Esophagus (tissue), 2 donors: ENCODE data around the gene NACC1. TPM values are rescaled to one million over a fixed set of nuclear protein-coding genes. Genes with fewer than 3 reads are reported as not detected.

Experiments
- H3K27ac ChIP-seq, 2 donors: one replicate each; pipeline ENCODE4 v1.5.1; 2013; ENCODE audit warnings: low read depth in 2 of 2, mild to moderate bottlenecking in 2 of 2, inconsistent platforms in 1 of 2, low read length in 1 of 2, moderate library complexity in 1 of 2
- H3K27me3 ChIP-seq, 2 donors: one replicate each; pipeline ENCODE4 v1.6.1; 2013; ENCODE audit warnings: low read length in 2 of 2, control low read depth in 1 of 2, mild to moderate bottlenecking in 1 of 2; ENCODE audit not compliant: insufficient read depth in 2 of 2, control insufficient read depth in 1 of 2
- H3K36me3 ChIP-seq, 2 donors: one replicate each; pipeline ENCODE4 v1.6.1; 2013; ENCODE audit warnings: low read length in 1 of 2; ENCODE audit not compliant: control insufficient read depth in 2 of 2, insufficient read depth in 2 of 2
- H3K4me1 ChIP-seq, 2 donors: one replicate each; pipeline ENCODE4 v1.6.1; 2013; ENCODE audit warnings: low read length in 1 of 2; ENCODE audit not compliant: control insufficient read depth in 2 of 2, insufficient read depth in 2 of 2
- H3K4me3 ChIP-seq, 2 donors: one replicate each; pipeline ENCODE4 v1.5.1; 2013; ENCODE audit warnings: low read length in 2 of 2, mild to moderate bottlenecking in 2 of 2, low read depth in 1 of 2, moderate library complexity in 1 of 2
- H3K9me3 ChIP-seq, 2 donors: one replicate each; pipeline ENCODE4 v1.6.1; 2013; ENCODE audit warnings: mild to moderate bottlenecking in 2 of 2, low read depth in 1 of 2, low read length in 1 of 2, moderate library complexity in 1 of 2; ENCODE audit not compliant: control insufficient read depth in 2 of 2, insufficient read depth in 1 of 2
- WGBS, 2 donors: extraction: QIAGEN DNeasy Blood & Tissue Kit; methylation state at CpG; one replicate each; pipeline ENCODE4 v1.1.7; 2013; 5-methylcytosine and 5-hydroxymethylcytosine counted together
- polyA plus RNA-seq, 2 donors: library from polyadenylated mRNA; stranded (reverse); fragments of 200-250 nt; gene quantifications; one replicate each; pipeline ENCODE4 v1.2.3, GENCODE V29; 2013
- donor health status: healthy with polysubstance abuse.
- donor health status: Bipolar disorder and iron deficiency.

NACC1 gene
- polyA plus RNA-seq, 2 donors = 19.5 to 39.4 TPM

DNA sequence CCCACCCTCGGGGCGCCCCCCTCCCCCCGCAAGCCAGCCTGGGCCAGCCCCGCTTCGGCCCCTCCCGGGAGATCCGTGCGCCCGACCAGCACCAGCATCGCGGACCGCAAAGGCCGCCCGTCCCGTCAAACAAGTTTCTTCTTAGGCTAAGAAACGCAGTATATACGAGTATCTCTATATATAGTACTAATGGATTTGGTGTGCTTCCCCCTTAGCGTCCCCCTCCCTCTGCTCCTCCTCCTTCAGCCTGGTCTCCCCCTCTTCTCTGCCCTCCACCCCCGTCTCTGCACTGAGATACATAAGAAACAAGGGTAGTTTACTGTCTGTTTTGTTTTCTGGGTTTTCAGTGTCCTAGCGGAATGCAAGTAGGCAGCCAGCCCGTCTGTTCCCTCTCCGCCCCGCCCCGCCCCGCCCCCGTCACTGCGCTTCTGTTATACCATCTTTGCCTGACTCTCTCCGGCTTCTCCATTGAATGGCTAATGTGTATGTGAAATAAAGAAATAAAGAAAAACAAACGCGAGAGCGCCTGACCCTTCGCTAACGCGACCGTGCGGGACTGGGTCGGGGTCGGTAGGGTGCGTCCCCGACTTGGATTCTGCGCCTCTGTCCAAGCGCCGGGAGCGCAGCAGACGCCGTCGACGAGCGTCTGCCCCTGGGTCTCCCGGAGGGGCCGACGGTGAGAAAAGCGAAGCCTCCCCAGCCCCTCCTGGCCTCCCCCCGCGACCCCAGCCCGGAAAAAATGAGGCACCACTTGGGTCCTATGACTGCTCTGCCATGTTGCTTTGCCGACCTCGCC, 19.6 kb upstream of the NACC1 start:
- Histone ChIP-seq H3K4me3 (peak overlapping the region; percentile 45 to 54), H3K27me3 (no peaks in the 10 kb centered on the region), H3K36me3 (peaks cover 0 to 3% of the 10 kb centered on the region in 2 donors), H3K9me3 (peaks cover 0 to 2% of the 10 kb centered on the region in 2 donors), H3K4me1 (peaks cover 0 to 23% of the 10 kb centered on the region in 2 donors), H3K27ac (peak overlapping the region; percentile 87 to 92)
- WGBS, 2 donors = 7 to 12% methylated on average over 48 to 58 of the region's 58 CpGs

DNA sequence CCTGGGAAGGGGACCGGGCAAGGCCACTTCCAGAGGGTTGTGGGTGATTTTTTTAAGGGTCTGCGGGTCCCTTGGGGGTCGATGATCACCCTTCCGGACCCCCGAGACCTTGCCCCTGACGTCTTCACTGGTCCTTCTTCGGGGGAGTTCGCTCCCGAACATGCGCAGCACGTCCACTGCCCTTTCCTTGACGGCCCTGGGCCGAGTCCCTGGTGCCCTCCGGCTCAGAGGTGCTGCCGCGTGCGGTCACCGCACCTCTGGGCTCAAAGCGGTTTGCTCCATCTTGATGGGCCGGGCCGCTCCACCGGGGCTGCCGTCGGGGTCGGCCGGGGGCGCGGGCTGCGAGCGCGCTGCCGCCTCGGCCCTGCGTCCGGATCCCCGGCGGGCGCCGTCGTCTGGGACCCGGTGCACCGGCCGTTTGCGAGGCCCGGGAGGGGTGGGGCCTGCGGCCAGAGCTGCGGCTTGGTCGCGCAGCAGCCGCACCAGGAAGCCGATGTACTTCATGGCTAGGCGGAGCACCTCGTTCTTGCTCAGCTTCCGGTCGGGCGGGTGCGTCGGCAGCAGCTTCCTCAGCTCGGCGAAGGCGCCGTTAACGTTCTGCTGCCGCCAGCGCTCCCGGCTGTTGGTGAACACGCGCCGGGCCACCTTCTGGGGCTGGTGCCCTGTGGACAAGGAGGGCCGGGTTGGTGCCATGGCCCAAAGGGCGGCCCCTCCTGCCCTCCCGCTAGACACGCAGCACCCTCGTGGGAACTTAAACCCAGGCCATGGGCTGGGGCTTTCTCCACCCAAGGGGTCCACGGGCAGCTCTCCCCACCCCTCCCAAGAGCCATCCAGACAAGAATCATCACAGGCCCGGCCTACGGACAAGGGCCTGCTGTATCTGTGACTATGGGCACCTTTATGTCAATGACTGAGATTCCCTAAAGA, 18.7 kb upstream of the NACC1 start:
- peaks cover 0 to 23% of the 10 kb centered on the region in 2 donors for H3K4me1 ChIP-seq
- H3K9me3 ChIP-seq = peaks cover 0 to 2% of the 10 kb centered on the region in 2 donors
- H3K4me3 ChIP-seq = peak overlapping the region; percentile 45 to 54
- H3K27ac ChIP-seq = peak overlapping the region; percentile 87 to 92
- H3K27me3 ChIP-seq = no peaks in the 10 kb centered on the region
- 13 to 28% methylated on average over 60 to 77 of the region's 77 CpGs for WGBS, 2 donors
- peaks cover 0 to 3% of the 10 kb centered on the region in 2 donors for H3K36me3 ChIP-seq

DNA sequence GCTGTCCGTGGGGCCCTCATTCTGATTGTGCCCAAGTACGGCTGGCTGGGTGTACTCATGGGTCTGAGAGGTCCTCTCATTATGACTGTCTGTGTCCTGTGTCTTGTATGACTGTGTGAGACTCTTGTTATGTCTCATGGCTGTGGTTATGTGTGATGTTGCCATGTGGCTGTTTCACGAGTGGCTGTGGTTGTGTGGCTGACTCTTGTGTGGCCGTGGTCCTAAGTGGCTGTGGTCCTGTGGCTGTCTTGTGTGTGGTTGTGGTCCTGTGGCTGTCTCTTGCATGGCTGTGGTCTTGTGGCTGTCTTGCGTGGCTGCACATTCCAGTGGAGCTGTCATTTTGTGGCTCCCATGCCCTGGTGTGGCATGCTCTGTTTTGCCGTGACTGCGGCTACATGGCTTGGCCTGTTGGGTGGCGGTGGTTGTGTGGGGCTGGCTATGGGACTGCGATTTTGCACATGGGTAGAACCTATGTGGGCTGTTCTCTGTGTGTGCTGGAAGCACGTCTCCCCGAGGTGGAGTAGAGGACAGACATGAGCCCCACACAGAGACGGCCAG, 18.0 kb upstream of the NACC1 start:
- peak overlapping the region in 1 of 2 donors; percentile 54 for H3K4me3 ChIP-seq
- H3K27ac ChIP-seq = peak overlapping the region; percentile 87 to 92
- H3K9me3 ChIP-seq = peaks cover 0 to 2% of the 10 kb centered on the region in 2 donors
- peaks cover 0 to 3% of the 10 kb centered on the region in 2 donors for H3K36me3 ChIP-seq
- no peaks in the 10 kb centered on the region for H3K27me3 ChIP-seq
- 63 to 66% methylated on average over 12 of the region's 12 CpGs for WGBS, 2 donors
- peaks cover 0 to 23% of the 10 kb centered on the region in 2 donors for H3K4me1 ChIP-seq

DNA sequence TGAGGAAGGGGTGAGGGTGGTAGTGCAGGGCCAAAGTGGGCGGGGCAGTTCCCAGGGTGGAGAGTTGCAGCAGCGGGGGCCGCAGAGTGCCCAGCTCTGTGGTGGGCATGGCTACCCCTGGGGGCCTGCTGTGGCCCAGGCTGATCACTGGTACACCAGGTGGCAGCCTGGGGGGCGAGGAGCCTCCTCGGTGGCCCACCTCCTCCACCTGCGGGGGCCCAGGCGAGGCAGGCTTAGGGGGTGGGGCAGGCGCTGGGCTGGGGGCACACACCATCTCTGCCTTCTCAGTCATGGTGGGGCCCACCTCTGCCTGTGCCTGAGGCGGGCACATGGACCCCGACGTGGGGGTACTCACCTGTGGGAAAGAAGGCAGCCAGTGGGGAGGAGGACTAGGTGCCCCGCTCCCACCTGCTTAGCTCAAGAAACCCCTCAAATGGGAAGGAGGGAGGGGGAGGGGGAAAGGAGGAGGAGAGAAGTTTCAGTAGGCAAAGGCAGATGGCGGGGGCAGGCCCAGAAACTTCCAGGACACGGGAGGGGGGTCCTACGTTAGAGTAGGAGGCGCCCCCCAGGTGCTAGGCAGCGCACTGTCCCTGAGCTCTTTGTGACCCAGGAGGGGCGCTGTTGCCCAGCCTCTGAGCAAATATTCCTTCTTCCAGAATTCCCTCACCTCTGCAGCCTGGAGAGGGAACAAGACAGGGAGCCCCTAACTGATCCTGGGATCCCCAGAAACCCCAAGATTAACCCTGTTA, 17.0 kb upstream of the NACC1 start:
- WGBS, 2 donors = 69 to 71% methylated on average over 17 to 18 of the region's 18 CpGs
- H3K27ac ChIP-seq = no peak overlapping the region
- no peak overlapping the region for H3K4me3 ChIP-seq
- H3K9me3 ChIP-seq = peaks cover 0 to 2% of the 10 kb centered on the region in 2 donors
- no peaks in the 10 kb centered on the region for H3K27me3 ChIP-seq
- H3K36me3 ChIP-seq = peaks cover 0 to 3% of the 10 kb centered on the region in 2 donors
- H3K4me1 ChIP-seq = peaks cover 0 to 23% of the 10 kb centered on the region in 2 donors

DNA sequence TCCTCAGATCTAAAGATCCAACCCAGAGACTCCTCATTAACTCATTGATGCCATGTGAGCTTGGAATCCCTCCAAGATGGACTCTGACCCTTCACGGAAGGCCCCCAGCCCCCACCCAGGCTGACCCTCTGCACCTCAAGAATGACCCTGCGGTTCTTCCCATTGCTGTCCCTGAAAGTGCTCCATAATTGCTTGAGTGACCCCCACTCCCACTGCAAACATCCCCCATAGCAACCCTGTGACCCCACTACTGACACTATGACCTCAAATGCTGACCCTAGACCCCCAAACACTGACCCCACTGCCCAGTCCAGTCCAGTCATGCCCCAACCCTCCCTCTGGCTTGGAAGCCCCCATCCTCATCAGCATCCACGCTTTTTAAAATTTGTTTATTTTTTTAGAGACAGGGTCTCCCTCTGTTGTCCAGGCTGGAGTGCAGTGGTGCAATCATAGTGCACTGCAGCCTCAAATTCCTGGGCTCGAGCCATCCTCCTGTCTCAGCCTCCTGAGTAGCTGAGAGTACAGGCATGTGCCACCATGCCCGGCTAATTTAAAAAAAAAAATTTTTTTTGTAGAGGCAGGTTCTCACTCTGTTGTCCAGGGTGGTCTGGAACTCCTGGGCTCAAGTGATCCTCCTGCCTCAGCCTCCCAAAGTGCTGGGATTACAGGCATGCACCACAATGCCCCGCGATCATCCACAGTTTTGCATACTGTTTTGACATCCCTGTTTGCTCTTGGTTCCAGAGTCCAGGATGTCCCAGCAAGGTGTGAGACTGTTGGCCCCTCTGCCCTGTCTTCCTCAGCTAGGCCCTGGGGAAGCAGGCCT, 16.3 kb upstream of the NACC1 start:
- Histone ChIP-seq H3K36me3 (peaks cover 0 to 3% of the 10 kb centered on the region in 2 donors), H3K4me3 (peak overlapping the region; percentile 32 to 45), H3K27me3 (no peaks in the 10 kb centered on the region), H3K4me1 (peaks cover 0 to 23% of the 10 kb centered on the region in 2 donors), H3K9me3 (peaks cover 0 to 2% of the 10 kb centered on the region in 2 donors), H3K27ac (peak overlapping the region; percentile 58 to 63)
- WGBS, 2 donors = 70% methylated on average over 7 of the region's 7 CpGs

DNA sequence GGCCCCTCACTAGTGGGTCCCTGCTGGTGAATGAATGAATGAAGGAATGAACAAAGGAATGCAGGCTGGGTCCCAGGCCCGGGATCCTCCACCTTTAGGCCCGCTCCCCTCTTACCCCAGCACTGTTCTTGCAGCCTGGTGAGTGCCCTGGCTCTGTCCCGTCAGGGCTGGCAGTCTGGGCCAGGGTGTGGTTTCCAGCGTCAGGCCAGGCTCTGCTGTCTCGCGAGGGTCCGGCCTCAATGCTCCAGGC, 15.7 kb upstream of the NACC1 start:
- H3K27ac ChIP-seq = peak overlapping the region; percentile 58 to 63
- peaks cover 0 to 4% of the 10 kb centered on the region in 2 donors for H3K36me3 ChIP-seq
- H3K27me3 ChIP-seq = no peaks in the 10 kb centered on the region
- peaks cover 0 to 2% of the 10 kb centered on the region in 2 donors for H3K9me3 ChIP-seq
- 8 to 9% methylated on average over 5 to 7 of the region's 7 CpGs for WGBS, 2 donors
- peaks cover 0 to 23% of the 10 kb centered on the region in 2 donors for H3K4me1 ChIP-seq
- H3K4me3 ChIP-seq = peak overlapping the region; percentile 32 to 45

DNA sequence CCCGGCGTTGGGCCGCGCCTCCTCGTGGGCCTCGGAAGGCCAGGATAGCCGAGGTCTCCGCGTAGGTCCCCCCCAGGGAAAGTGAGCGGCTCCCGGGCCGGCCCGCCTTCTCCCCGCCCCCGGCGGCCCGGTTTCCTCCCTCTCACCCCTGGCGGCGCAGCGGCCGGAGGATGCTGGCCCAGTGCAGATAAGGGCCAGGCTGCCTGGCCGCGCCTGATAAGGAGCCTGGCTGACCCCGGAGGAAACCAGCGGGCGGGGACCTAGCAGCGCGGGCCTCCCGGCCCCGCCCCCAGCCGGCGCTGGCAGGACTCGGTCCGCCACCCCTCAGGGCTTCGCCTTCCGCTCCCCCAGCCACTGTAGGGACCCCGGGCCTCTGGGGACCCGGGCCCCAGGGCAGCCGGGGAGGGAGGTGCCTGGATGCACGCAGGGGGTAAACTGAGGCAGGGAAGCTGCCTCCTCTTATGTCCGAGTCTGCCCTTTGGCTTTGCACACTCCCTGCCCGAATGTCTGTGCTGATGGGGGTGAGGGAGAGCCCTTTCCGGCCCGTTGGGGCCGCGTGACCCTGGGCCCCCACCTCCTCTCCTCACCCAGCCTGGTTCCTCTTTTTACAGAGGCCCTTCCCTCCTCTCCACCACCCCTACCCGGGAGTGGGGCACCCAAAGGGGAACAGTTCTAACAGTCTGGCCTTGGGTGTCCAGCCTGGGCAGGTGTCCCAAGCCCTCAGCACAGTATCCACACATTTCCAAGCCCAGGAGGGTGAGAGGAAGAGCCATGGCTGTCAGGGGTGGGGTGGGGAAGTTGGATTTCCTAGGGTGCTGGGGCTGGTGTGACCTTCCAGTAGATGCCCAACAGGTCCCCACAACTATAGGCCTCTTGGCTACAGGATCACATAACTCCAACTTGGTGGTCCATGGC, 15.1 kb upstream of the NACC1 start, which contains the start of gene LYL1:
Gene LYL1 (minus strand): TSS at position 193 of the 915 bp plus-strand sequence. CDS start 1,687 bp downstream, outside the sequence.
- Histone ChIP-seq H3K36me3 (peaks cover 0 to 9% of the 10 kb centered on the region in 2 donors), H3K27ac (peak within 1 kb of the TSS; percentile 63), H3K4me1 (peaks cover 0 to 23% of the 10 kb centered on the region in 2 donors), H3K27me3 (no peaks in the 10 kb centered on the region), H3K4me3 (peak within 1 kb of the TSS; percentile 32 to 45), H3K9me3 (peaks cover 0 to 2% of the 10 kb centered on the region in 2 donors)
- WGBS, 2 donors = 2 to 3% methylated on average over 47 of the region's 47 CpGs
